C1 segment of cervical spinal cord (tissue), 14 donors: Measurements from ENCODE around the gene DGKG.

Experiments
- DNase-seq, 14 donors: peaks; one replicate each; lab custom pipeline; 2025; lab: John Stamatoyannopoulos, UW

DGKG gene

GRCh38 chr3:186149319-186149960 is 212.6 kb downstream of the DGKG start:
- no peak for DNase-seq

GRCh38 chr3:186144257-186144656 is 217.8 kb downstream of the DGKG start:
- no peak for DNase-seq

GRCh38 chr3:186143250-186143649 is 218.8 kb downstream of the DGKG start:
- peak in 2 of 14 donors; percentile 5 to 85 for DNase-seq

- no peak for DNase-seq
Measured at GRCh38 chr3:186142393-186142932, 219.6 kb downstream of the DGKG start.

- no peak for DNase-seq
Measured at GRCh38 chr3:186141790-186142189, 220.2 kb downstream of the DGKG start.

- no peak for DNase-seq
Measured at GRCh38 chr3:186138272-186138981, 223.6 kb downstream of the DGKG start.

GRCh38 chr3:186137051-186137685 is 224.9 kb downstream of the DGKG start:
- DNase-seq, result no peak

GRCh38 chr3:186133980-186134379 is 228.1 kb downstream of the DGKG start:
- DNase-seq, result no peak

- DNase-seq, result no peak
Measured at GRCh38 chr3:186132487-186132886, 229.5 kb downstream of the DGKG start.

GRCh38 chr3:186129206-186129605 is 232.8 kb downstream of the DGKG start:
- no peak for DNase-seq

GRCh38 chr3:186128158-186128557 is 233.9 kb downstream of the DGKG start:
- DNase-seq, result no peak

- DNase-seq, result no peak
Measured at GRCh38 chr3:186127463-186127862, 234.6 kb downstream of the DGKG start.

GRCh38 chr3:186125118-186125517 is 236.9 kb downstream of the DGKG start:
- no peak for DNase-seq

- no peak for DNase-seq
Measured at GRCh38 chr3:186124592-186124991, 237.4 kb downstream of the DGKG start.

- no peak for DNase-seq
Measured at GRCh38 chr3:186123012-186123411, 239.0 kb downstream of the DGKG start.

- DNase-seq, result no peak
Measured at GRCh38 chr3:186121968-186122367, 240.1 kb downstream of the DGKG start.

GRCh38 chr3:186121278-186121677 is 240.8 kb downstream of the DGKG start:
- no peak for DNase-seq

GRCh38 chr3:186119499-186119898 is 242.5 kb downstream of the DGKG start:
- DNase-seq, result no peak

GRCh38 chr3:186118692-186119091 is 243.3 kb downstream of the DGKG start:
- no peak for DNase-seq

- DNase-seq, result no peak
Measured at GRCh38 chr3:186117521-186118134, 244.4 kb downstream of the DGKG start.

GRCh38 chr3:186115239-186115996 is 246.6 kb downstream of the DGKG start:
- DNase-seq, result peak in 2 of 14 donors; percentile 6 to 19
